Right lobe of liver (tissue), 4 donors: ENCODE results near the gene POC1A.

ENCODE experiments used
- POLR2A ChIP-seq: fragments of 450-650 bp; IDR thresholded peaks from one replicate; pipeline ENCODE4 v1.6.1; 2017; ENCODE audit warnings: antibody characterized with exemption, mild to moderate bottlenecking
- TF ChIP-seq, protein P1 (sequence below), 4 donors: fragments of 200-600 bp in 3 of 4; fragments of 450-650 bp in 1 of 4; IDR thresholded peaks; one replicate each; pipeline versions ENCODE4 v1.5.1 to v1.8.0; 2016 to 2022; ENCODE audit warnings: antibody characterized with exemption in 4 of 4, mild to moderate bottlenecking in 2 of 4
- donor health status: DM: no; HTN: no; CAD: no.
- donor health status: DM: no; HTN: no; CAD: no.
- donor health status: DM: no; HTN: yes; CAD: no.

DNA sequence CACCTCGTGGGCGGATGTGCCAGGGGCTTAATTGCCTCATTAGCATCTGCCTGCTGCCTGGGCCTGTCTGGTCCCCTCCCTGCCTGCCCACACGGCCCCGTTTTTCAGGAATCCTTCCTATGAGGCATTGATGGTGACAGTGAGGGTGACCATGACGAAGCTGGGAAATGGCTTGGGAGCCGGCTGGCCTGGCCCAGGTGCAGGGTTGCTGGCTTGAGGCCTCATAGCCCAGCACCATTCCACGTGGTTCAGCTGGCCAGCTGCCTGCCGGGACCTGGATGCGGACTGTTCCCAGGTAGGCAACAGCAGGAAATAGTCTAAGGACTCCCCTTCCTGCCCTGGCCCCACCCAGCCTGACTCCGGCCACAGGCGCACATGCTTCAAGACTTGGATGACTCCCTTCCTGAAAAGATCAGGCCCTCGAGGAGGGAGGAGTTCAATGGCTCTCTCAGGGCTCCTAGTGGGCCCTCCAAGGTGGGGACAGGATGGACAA is 88.9 kb downstream of the POC1A start:
- TF ChIP-seq, protein P1, sequence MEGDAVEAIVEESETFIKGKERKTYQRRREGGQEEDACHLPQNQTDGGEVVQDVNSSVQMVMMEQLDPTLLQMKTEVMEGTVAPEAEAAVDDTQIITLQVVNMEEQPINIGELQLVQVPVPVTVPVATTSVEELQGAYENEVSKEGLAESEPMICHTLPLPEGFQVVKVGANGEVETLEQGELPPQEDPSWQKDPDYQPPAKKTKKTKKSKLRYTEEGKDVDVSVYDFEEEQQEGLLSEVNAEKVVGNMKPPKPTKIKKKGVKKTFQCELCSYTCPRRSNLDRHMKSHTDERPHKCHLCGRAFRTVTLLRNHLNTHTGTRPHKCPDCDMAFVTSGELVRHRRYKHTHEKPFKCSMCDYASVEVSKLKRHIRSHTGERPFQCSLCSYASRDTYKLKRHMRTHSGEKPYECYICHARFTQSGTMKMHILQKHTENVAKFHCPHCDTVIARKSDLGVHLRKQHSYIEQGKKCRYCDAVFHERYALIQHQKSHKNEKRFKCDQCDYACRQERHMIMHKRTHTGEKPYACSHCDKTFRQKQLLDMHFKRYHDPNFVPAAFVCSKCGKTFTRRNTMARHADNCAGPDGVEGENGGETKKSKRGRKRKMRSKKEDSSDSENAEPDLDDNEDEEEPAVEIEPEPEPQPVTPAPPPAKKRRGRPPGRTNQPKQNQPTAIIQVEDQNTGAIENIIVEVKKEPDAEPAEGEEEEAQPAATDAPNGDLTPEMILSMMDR (IDR thresholded peaks at IDR 0.05) = no peak
- no peak for TF ChIP-seq POLR2A
